GM08714 (cell line): ENCODE measurements around the gene UBTFL1.

Experiments
- H3K4me3 ChIP-seq: fragments of 200-500 bp; sonication (Bioruptor generic); 2 replicates; pipeline ENCODE4 v1.5.1; 2014; ENCODE audit warnings: mild to moderate bottlenecking, low read length, inconsistent platforms
- ZNF274 ChIP-seq: IDR thresholded peaks from 2 replicates; pipeline ENCODE4 v1.6.1; 2012; ENCODE audit warnings: mild to moderate bottlenecking, low read depth, low read length

Gene UBTFL1

DNA sequence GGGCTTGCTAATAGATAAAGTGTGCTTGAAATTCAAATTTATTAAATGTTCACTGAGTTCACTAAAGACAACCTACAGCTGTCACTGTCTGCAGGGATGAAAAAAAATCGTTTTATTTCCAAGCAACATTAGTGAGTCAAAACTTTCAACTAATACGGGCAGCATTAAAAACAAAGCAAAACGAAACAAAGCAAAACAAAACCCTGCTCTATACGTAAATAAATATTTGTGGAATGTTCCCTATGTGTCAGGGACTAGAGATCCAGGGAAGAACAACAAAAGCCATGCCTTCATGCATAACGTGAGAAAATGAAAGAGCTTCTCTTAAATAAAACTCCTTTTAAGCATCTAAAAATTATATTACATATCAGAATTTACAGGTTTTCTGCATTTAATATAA lies 49.3 kb downstream of the UBTFL1 start:
- peak overlapping the region; percentile 48 for H3K4me3 ChIP-seq
- TF ChIP-seq ZNF274: no peak
